HG03095 (cell line): ENCODE data around the gene RGS7.
"Not testable (repeated sequence)": the region's sequence is repeated elsewhere in the genome, so short reads cannot be mapped to it uniquely, and the experiment has no call there.

ENCODE experiments used
- ATAC-seq: cut with Tn5 transposase; IDR thresholded peaks from one replicate; pipeline ENCODE4 v1.9.1; 2021; ENCODE audit warnings: moderate library complexity; ENCODE audit not compliant: unreplicated experiment

Gene RGS7

GRCh38 chr1:241215683-241216082, 141.3 kb downstream of the RGS7 start:
- ATAC-seq, result no peak

DNA sequence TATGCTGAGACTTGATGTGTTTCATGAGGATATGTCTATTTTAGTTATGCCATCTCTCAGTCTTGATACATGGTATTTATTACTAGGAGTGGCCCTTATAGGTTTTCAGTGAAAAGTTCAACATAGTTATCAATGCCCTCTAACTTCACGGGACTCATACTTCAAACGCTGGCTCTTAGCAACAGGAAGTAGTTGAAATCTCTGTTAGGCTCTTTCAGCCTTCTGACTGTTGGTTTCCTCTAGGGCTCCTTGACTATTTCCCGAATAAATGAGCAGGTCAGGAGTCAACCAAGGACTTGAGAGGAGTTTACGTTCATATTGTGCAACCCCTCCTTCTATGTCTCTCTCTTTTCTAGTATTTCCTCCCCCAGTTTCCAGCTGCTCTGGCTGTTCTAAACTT, 141.8 kb downstream of the RGS7 start:
- no peak for ATAC-seq

- ATAC-seq, result no peak
These were observed 143.9 kb downstream of the RGS7 start for GRCh38 chr1:241213139-241213538.

DNA sequence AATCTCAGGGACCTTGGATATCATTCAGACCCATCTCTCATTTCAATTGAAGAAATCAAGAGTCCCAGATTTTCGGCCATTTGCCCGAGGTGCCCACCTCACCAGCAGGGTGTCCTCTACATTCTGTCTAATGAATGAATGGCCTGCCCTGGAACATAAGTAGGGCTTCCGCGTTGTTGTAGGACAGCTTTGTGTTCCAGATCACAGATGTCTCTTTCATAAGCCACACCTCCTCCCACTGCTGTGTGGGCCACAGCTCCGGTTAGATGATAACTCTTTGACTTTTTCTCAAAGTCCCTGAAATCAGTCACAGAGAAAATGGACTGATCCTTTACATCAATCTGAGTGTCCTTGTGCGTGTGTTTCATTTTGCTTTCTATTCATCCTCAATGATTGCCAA, 144.4 kb downstream of the RGS7 start:
- no peak for ATAC-seq

GRCh38 chr1:241208910-241209379, 148.1 kb downstream of the RGS7 start:
- ATAC-seq, result no peak

DNA sequence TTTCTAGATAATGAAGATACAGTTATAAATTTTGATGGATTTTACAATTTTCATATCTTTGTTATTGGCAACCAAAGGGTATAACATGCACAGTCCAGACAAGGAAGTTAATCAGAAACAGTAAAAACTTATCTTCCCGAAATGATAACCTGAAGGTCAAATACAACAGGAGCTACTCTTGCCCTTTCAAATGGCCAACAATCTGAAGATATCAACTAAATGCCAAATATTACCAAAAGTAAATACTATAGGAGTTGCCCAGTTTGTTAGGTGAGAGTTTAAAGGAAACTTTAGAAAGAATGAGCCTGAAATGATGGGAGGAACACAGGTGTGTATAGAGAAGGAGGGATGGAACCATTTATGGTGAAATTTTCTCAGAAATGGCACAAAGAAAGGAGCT, 153.2 kb downstream of the RGS7 start:
- ATAC-seq, result no peak

- no peak for ATAC-seq
These were observed 154.6 kb downstream of the RGS7 start for GRCh38 chr1:241202401-241202800.

GRCh38 chr1:241186716-241187115, 170.3 kb downstream of the RGS7 start:
- no peak for ATAC-seq

DNA sequence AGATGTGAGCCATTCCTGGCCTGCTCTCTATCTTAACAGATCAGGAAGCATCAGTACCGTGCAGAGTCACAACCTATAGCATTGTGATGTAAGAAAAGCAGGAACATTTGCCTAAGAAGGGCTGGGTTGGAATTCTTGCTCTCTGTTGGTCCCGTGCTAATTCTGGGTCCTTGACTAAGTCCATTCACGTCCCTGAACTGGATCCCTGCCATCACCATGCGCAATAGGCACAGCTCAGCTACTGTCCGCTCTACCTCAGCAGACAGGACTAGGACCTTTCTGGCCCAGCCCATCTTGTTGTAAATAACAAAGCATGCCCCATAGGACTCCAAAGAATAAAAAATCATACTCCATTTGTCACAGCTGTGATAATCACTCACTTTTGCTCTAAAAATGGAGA, 175.0 kb downstream of the RGS7 start:
- no peak for ATAC-seq

- no peak for ATAC-seq
These were observed 175.5 kb downstream of the RGS7 start for GRCh38 chr1:241181471-241181870.

DNA sequence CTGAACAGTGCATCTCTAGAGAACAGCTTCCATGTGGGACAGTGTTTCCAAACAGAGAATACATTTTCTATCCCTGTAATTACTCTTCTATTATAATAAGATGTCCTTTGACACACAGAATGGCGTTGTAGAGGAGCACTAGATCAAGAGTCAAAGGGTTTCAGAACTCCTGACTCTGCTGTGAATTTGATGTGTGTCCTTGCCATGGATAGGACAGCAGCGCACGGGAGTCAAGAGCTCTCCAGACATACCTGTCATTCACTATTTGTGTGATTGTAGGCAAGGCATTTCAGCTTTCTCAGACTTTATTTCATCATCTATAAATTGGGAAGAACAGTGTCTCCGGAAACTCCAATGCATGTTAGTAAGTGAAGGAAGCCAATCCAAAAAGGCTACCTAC, 176.4 kb downstream of the RGS7 start:
- ATAC-seq, result no peak

- ATAC-seq, result no peak
These were observed 179.3 kb downstream of the RGS7 start for GRCh38 chr1:241177660-241178059.

- ATAC-seq, result no peak
These were observed 184.5 kb downstream of the RGS7 start for GRCh38 chr1:241172486-241172885.

- no peak for ATAC-seq
These were observed 185.0 kb downstream of the RGS7 start for GRCh38 chr1:241171991-241172390.

DNA sequence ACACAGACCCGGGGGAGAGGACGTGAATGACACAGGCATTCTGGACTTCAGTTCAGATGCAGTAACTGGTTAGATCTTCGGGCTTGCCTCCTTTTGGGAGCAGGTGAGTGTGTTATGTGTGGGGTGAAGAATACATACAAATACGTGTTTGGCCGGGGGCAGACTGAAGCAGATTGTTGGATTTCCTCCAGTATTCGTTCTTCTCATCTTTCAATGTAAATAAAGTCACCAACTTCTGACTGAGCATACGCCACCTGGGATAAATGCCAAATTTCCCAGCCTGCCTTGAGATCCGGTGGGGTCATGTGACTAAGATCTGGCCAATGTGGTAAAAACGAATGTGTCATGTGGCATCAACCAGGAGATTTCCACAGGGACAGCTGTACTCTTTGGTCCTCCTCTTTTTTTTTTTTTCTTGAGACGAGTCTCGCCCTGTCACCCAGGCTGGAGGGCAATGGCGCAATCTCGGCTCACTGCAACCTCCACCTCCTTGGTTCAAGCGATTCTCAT, 189.8 kb downstream of the RGS7 start:
- ATAC-seq, result no peak

DNA sequence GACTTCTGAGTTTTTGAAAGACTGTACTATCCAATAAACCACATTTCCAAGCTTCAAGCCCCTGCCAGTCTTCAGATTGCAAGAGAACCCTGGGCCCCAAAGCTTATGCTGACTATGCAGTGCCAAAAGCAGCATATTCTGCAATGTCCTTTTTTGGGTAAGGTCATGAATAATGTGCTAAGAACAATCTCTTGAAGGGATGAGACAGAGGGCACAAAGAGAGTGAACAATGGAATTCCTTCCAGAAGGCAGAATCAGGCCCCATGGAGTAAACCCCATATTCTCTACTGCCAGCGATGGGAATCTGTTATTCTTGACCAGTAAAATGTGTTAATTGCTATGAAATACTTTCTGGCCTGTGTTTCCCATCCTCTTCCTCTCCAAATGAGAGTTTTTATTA, 190.4 kb downstream of the RGS7 start:
- ATAC-seq, result no peak

DNA sequence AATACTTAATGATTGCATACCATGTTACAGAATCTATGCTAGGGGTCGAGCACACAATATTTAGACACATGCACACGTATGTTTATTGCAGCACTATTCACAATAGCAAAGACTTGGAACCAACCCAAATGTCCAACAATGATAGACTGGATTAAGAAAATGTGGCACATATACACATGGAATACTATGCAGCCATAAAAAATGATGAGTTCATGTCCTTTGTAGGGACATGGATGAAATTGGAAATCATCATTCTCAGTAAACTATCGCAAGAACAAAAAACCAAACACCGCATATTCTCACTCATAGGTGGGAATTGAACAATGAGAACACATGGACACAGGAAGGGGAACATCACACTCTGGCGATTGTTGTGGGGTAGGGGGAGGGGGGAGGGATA, 191.7 kb downstream of the RGS7 start:
- not testable (repeated sequence) for ATAC-seq

DNA sequence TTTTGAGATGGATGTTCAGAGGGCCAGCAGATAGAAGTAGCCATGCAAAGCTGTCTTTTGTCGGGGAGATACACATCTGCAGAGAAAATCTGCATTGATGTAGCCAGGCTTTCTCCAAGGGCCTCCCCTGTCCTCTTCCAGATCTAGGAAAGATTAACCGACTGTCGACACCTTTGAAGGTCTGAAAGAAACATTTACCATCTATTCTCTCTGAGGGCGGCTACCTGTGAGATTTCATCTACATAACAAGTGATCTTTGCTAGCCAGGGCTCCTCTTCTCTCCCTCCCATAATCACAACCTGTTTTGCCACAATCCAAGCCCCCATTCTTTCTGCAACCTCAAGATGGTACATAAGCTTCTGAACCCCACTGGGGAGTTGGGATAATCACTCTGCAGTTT, 193.6 kb downstream of the RGS7 start:
- ATAC-seq, result no peak

GRCh38 chr1:241161188-241161689, 195.8 kb downstream of the RGS7 start:
- no peak for ATAC-seq

GRCh38 chr1:241157435-241157834, 199.6 kb downstream of the RGS7 start:
- no peak for ATAC-seq

GRCh38 chr1:241156231-241156965, 200.6 kb downstream of the RGS7 start:
- no peak for ATAC-seq

- ATAC-seq, result no peak
These were observed 211.1 kb downstream of the RGS7 start for GRCh38 chr1:241145881-241146280.
